Nephron progenitor cell (in vitro differentiated cells): ENCODE data around the gene B3GAT1.

Source experiments
- DNase-seq: peaks from one replicate; pipeline ENCODE4 v3.0.0; 2021
- H3K27ac Mint-ChIP-seq: 2 replicates; pipeline ENCODE4 v1.8.0; 2021; ENCODE audit warnings: mild to moderate bottlenecking, moderate library complexity, mixed read lengths
- H3K27me3 Mint-ChIP-seq: 2 replicates; pipeline ENCODE4 v1.8.0; 2021; ENCODE audit warnings: mild to moderate bottlenecking, low read depth, mixed read lengths; ENCODE audit not compliant: poor library complexity
- H3K36me3 Mint-ChIP-seq: 2 replicates; pipeline ENCODE4 v1.8.0; 2021; ENCODE audit warnings: low read depth, mixed read lengths
- H3K4me1 Mint-ChIP-seq: 2 replicates; pipeline ENCODE4 v1.8.0; 2021; ENCODE audit warnings: mixed read lengths
- H3K4me3 Mint-ChIP-seq: 2 replicates; pipeline ENCODE4 v1.8.0; 2021; ENCODE audit warnings: mild to moderate bottlenecking, moderate library complexity, mixed read lengths
- H3K9me3 Mint-ChIP-seq: 2 replicates; pipeline ENCODE4 v1.8.0; 2021; ENCODE audit warnings: mild to moderate bottlenecking, moderate library complexity, mixed read lengths
- CTCF ChIP-seq: fragments of 200-600 bp; sonication (generic); IDR thresholded peaks from 2 replicates; pipeline ENCODE4 v1.5.0; 2021; ENCODE audit warnings: antibody characterized with exemption

The B3GAT1 gene

GRCh38 chr11:134442246-134442645 is 30.2 kb upstream of the B3GAT1 start:
- Mint-ChIP-seq H3K9me3 (peaks cover 3% of the 10 kb centered on the region), H3K27ac (no peak overlapping the region), H3K27me3 (peaks cover 35% of the 10 kb centered on the region), H3K4me1 (peaks cover 7% of the 10 kb centered on the region), H3K36me3 (no peaks in the 10 kb centered on the region), H3K4me3 (no peak overlapping the region)
- TF ChIP-seq CTCF = no peak
- DNase-seq = no peak

- no peak for DNase-seq
- no peaks in the 10 kb centered on the region for H3K36me3 Mint-ChIP-seq
- peaks cover 3% of the 10 kb centered on the region for H3K9me3 Mint-ChIP-seq
- peaks cover 7% of the 10 kb centered on the region for H3K4me1 Mint-ChIP-seq
- H3K4me3 Mint-ChIP-seq = no peak overlapping the region
- peaks cover 31% of the 10 kb centered on the region for H3K27me3 Mint-ChIP-seq
- H3K27ac Mint-ChIP-seq = no peak overlapping the region
- no peak for TF ChIP-seq CTCF
Measured at GRCh38 chr11:134441706-134442105, 29.7 kb upstream of the B3GAT1 start.

GRCh38 chr11:134441281-134441680 is 29.2 kb upstream of the B3GAT1 start:
- H3K4me1 Mint-ChIP-seq = peaks cover 7% of the 10 kb centered on the region
- H3K27me3 Mint-ChIP-seq = peaks cover 28% of the 10 kb centered on the region
- no peak for DNase-seq
- H3K4me3 Mint-ChIP-seq = no peak overlapping the region
- H3K27ac Mint-ChIP-seq = no peak overlapping the region
- no peak for TF ChIP-seq CTCF
- H3K36me3 Mint-ChIP-seq = no peaks in the 10 kb centered on the region
- H3K9me3 Mint-ChIP-seq = peaks cover 3% of the 10 kb centered on the region

GRCh38 chr11:134440851-134441250 is 28.8 kb upstream of the B3GAT1 start:
- no peak for TF ChIP-seq CTCF
- DNase-seq = no peak
- Mint-ChIP-seq H3K9me3 (peaks cover 3% of the 10 kb centered on the region), H3K27me3 (peaks cover 27% of the 10 kb centered on the region), H3K36me3 (no peaks in the 10 kb centered on the region), H3K4me1 (peaks cover 7% of the 10 kb centered on the region), H3K27ac (no peak overlapping the region), H3K4me3 (no peak overlapping the region)

GRCh38 chr11:134438542-134439537 is 26.8 kb upstream of the B3GAT1 start:
- H3K4me3 Mint-ChIP-seq = no peak overlapping the region
- H3K36me3 Mint-ChIP-seq = no peaks in the 10 kb centered on the region
- no peak for DNase-seq
- peaks cover 7% of the 10 kb centered on the region for H3K4me1 Mint-ChIP-seq
- no peaks in the 10 kb centered on the region for H3K9me3 Mint-ChIP-seq
- no peak overlapping the region for H3K27ac Mint-ChIP-seq
- TF ChIP-seq CTCF = no peak
- H3K27me3 Mint-ChIP-seq = peaks cover 20% of the 10 kb centered on the region

- no peaks in the 10 kb centered on the region for H3K9me3 Mint-ChIP-seq
- peaks cover 14% of the 10 kb centered on the region for H3K27me3 Mint-ChIP-seq
- no peak overlapping the region for H3K4me3 Mint-ChIP-seq
- no peak for DNase-seq
- H3K4me1 Mint-ChIP-seq = peaks cover 2% of the 10 kb centered on the region
- no peaks in the 10 kb centered on the region for H3K36me3 Mint-ChIP-seq
- no peak overlapping the region for H3K27ac Mint-ChIP-seq
- no peak for TF ChIP-seq CTCF
Measured at GRCh38 chr11:134437821-134438220, 25.8 kb upstream of the B3GAT1 start.
